Raji (cell line): ENCODE results near the gene GLRX5.

Experiments
- POLR2A ChIP-seq: IDR thresholded peaks from 2 replicates; pipeline ENCODE4 v1.6.1; 2011; ENCODE audit warnings: low read depth, low read length, control low read depth; ENCODE audit not compliant: insufficient read depth

The GLRX5 gene

DNA sequence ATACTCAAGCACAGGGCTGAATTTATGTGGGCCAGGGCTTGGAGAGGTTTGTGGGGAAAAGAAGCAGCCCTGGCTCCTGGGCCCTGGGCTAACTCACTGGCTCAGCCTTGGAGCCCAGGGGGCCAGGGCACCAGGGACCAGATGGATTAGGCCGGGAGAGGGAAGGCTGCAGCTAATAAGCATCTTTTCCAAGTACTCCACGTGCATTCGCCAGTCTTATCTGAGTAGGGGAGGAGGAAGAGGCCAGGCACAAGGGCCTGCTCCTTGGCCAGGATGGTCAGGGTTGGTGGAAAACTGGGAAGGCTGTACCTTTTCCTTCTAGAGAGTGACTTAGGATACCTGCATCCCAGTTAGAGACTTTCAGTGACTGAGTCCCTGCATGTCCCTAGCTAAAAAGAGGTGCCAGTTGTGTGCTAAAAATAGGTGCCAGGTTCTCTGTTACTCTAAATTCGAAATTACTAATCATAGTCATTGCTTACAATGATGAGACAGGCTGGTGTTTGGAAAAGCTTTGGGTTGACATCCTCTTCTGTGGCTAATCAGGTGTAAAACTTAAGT lies 1.3 kb downstream of the GLRX5 start:
- no peak for TF ChIP-seq POLR2A

DNA sequence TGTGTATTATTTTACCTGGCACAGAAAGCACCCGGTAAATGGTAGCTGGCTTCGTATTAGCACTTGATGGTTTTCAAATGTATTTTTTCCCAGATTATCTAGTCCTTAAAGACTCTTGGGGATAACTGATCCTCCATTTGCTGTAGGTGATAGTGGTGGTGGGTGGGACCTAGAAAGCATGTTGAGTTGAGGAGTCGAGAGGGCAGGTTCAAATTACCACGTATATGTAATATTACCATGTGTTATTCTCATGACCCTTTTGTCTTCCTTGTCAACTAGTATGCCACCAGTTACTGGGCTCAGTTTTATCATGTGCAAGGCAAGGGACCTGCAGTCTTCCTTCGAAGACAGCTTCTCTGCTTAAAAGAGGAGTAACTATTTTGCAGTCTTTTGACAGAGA lies 1.8 kb downstream of the GLRX5 start:
- no peak for TF ChIP-seq POLR2A

DNA sequence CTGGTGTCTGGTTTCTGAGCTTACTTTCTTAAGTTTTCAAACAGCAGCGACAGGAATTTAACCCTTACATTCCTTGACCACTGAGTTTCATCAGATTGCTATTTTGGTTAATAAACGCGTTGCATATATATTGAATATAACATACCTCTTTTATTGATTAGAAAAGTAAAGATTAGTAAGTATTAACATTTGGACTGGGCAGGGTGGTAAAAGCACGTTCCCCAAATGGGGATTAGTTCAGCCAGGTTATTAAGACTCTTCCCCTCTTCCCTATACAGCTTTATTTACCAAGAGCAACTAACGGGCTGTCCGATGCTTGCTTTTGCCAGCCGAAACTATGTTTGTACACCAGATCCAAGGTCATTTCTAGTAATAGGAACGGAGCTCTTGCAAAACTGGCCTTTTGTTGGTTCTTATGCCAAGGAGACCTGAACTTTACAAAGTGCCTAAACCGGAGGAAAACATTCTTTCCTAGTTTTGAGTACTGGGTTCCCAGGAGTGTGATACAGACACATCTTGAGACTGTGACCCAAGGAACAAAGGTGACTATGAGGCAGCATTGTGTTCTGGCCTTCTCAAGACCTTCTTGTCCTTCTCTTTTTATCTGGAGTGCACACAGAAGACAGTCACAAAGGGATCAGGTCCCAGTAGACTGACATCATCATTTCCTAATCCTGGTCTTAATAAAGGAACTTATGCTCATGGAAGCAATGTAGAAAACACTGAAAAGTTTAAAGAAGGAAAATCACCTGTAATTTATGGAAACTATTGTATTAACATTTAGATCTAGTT lies 2.6 kb downstream of the GLRX5 start:
- no peak for TF ChIP-seq POLR2A

DNA sequence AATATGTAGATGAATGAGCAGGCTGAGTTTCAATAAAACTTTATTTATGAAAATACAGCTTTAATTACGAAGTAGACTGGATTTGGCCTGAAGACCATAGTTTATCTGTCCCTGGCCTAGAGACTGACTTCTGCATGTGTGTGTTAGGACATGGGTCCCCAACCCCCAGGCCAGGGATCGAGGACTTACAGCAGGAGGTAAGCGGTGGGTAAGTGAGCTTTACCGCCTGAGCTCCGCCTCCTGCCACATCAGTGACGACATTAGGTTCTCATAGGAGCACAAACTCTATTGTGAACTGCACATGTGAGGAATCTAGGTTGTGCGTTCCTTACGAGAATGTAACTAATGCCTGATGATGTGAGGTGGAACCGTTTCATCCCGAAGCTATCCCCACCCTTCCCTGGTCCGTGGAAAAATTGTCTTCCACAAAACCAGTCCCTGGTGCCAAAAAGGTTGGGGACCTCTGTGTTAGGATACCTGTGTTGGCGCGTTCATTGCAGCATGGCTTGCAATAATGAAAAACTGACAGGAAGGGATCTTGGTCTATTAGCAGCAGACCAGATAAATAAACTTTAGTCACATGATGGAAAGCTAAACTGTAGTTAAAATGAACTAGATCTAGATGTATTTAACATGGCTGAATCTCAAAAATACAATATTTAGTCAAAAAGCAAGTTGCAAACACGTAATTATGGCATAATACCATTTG lies 4.1 kb downstream of the GLRX5 start:
- TF ChIP-seq POLR2A = no peak

DNA sequence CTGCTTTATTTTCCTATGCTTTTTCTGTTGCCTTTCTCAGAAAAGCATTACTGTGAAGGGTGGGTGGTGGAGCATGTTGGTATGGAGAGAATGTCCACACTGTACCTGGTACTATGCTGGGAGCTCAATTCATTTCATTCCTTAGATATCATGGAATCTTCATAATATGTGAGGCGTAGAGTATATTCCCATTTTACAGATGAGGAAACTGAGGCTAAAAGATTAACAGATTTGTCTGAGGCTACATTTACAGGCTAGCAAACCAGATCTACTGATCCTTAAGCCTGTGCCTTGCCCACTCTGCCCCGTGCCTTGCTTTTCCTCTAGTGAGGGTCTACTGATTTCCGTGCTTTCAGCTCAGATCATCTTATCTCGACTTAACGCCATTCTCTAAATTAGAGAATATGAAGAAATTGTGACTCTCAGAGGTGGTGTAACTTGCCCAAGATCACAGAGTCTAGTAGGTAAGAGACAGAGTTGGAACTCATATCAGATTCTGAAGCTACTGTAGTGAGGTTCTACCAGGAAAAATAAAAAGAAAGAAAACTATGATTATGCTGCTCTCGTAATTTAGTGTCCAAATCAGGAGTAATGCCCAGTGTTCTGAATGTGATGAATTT lies 5.5 kb downstream of the GLRX5 start:
- no peak for TF ChIP-seq POLR2A

DNA sequence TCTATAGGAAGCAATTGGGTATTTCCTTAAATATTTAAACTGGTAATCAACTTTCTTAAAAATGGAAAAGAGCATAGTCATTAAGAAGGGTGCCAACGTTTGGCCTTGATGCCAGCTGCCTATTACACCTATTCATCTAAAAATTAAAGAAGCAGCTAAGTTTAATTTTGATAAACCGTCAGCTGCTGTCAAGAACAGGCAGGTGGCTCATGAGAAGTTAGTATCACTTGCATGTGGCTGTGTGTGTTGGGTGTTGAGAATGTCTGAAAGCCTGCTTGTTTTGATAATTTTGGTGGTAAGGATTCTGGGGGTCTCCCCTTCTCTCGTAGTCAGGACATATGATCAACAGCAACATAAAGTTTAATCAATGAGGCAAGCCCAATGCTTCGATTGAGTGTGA lies 6.5 kb downstream of the GLRX5 start:
- TF ChIP-seq POLR2A = no peak

DNA sequence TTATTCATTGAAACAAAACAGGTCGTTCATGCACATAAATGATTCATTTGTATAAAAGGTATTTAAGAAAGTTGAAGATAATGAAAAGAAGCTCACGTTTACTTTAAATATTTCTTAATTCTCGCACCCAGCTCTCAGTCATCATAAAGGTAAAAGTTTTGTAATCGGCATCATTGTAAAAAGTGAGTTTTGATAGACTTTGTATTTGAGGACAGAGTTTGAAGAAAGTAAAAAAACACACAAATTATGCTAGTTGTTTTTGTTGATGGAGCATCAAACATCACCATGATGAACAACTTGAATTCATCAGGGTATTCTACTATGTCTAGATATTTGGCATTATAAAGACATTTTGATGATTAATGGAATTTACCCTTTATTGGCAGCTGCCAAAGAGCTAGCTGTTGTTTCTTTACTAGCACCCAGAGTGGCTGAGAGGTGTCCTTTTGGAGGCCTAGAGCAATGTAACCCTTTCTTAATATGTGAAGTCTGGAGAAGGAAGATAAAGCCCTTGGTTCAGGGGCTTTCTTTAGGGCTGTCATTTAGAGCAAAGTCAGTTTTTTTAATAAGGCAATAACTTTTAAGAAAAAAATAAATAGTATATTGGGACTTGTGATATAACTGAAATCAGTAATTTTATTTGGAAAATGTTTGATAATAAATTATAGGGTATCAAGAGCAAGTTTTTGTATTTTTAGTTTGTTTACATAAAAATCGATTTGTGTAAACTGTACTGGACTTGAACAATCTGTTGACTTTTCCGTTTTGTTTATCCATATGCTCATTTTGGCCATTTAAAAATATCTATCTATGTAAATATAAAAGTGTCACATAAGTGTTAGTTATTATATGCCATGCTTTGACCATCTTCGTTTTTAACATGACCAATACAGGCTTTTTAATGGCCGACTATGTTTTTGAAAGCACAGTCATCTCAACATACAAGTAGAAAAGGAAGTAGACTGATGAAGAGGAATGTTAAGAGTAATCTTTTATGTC lies 7.4 kb downstream of the GLRX5 start:
- no peak for TF ChIP-seq POLR2A

DNA sequence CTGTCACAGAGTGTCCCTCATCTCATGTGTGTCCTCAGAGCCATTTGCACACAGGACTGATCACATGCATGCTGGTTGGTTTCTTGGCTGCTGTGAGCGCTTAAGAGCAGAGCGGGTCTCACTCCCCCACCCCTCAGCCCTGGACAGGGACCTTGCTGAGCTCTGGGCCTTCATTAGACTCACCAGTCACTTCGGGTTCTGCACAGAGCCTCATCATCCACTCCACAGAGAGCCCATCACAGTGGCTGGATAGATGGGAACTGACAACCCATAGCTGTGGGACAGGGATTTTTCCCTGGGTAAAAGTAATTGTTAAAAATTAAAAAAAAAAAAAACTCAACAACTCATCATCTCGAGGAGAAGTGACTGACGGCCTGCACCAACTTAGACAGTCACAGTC lies 8.2 kb downstream of the GLRX5 start:
- no peak for TF ChIP-seq POLR2A

DNA sequence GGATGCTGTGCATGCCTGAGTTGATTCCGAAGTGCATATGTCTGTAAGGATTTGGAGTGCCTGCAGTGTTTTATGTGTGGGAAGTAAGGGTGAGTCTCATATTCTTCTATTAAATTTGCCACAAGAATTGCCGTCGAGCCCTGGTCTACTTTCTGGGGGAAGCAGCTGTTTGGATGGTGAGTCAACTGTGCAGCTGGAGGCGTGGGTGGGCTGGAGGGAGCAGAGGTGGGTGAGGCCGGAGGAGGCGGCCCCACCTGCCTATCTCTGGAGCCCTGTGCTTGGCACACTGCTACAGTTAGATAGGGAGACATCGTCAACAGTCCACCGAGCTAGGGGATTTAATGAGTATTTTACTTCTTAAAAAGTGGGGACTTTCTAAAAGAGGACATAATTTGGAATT lies 9.7 kb downstream of the GLRX5 start:
- TF ChIP-seq POLR2A = no peak

DNA sequence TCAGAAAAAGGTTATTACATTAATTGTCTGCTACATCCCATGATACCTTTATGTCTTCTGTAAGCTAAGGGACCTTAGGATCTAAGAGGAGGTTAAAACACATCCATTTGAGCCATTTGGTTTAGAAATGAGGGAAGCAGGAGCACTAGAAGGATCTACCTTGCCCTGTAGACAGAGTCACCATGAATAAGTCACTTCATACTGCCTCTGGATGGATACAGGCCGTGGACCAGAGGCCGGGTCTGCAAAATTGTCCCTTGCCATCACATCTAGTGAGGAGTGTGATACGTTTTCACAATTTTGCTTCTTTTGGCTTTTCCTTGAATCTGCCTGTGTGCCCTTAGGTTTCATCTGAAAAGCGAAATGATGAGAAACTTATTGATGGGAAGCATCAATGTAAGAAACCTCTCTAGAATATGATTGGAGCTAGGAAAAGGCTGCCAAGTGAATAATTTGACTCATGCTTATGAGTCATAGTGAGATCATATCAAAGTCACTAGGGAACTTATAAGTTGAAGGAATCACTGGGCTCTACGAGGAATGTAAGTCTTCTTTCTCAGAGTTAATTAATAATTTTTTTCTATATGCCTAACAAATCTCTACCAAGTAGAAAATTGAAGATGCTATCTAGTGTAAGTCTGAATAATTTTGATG lies 10.8 kb downstream of the GLRX5 start:
- no peak for TF ChIP-seq POLR2A

DNA sequence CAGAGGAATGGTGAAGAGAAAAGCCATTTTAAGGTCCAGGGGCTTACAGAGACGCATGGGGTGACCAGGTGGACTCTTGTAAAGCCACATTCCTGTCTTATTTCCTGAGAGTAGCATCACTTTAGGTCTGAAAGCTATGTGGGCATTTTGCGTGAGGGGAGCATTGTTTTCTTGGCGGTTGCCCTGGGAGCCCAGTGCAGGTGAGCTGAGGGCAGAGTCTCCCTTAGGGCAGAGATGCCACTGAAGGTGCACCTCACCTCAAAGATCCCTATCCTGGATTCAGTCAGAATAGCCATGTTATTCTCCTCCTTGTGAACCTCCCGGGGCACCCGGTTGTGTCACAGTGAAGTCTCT lies 12.4 kb downstream of the GLRX5 start:
- no peak for TF ChIP-seq POLR2A

DNA sequence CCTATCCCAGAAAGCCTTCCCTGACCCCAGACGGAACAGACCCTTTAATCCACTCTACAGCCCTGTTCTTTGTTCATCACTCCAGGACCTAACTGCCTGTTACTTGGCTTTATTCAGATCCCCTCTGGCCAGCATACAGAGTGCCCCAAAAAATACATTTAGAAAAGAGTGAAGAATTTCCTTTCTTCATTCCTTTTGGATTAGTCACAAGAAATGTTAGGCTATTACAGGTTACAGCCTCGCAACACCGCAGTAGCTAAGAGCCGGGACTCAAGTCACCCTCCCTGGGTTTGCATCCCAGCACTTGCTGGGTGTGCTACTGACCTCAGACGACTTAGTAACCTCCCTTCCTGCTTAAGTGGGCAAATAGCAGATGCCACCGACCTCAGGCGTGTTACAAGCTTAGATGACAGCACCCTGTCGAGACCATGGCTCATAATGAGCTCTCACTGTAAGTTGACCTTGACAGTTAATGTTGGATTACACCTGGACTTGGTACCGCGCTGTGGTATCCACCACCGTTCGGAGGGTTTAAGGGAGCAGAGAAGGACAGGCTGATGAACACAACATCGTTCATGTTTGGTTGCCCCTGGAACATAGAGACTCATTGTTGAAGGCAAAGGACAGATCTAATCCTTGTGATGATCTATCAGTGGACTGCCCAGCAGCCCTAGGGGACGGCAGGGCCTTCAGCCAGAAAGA lies 12.9 kb downstream of the GLRX5 start:
- TF ChIP-seq POLR2A = no peak

DNA sequence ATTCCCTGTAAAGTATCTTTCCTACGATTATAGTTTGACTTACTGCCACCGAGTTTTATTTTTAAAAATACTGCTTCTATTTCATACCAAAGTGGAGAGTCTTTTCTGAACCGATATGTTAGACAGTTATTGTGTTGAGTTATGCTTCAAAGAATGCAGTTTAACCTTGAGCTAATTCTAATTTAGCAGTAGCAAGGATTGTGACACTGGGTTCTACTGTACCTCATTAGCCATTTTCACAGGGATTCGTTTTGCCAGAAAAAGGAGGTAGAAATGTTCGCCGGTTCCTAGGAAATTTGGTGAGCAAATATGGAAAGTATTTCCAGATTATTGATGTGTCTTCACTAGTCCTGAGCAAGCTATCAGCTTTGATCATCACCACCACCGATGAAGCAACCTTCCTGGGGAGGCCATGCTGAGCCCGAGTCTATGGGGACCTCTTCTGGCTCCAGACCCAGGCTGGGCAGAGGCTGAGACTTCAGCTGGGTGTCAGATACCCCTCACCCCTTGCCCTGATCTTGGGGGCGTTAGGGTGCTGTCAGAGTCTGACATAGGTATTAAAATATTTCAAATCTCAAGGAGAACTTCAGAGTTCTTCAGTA lies 13.6 kb downstream of the GLRX5 start:
- no peak for TF ChIP-seq POLR2A
